HepG2 (cell line): ENCODE data around the gene FBXL12. TPM values are rescaled to one million over a fixed set of nuclear protein-coding genes. Genes with fewer than 3 reads are reported as not detected.

ENCODE experiments used
- ATAC-seq: fragments of 200-7000 bp; cut with Tn5 transposase; 3 replicates; pipeline ENCODE4 v1.9.1; 2020; ENCODE audit warnings: mild to moderate bottlenecking, moderate library complexity
- BruUV-seq: library from RNA; stranded (reverse); fragments of 400-500 nt; replicated peaks from 2 replicates; lab custom pipeline; 2021; lab: Mats Ljungman, UMichigan
- CTCF ChIA-PET: fragments of 300-600 bp; formaldehyde crosslinking; extraction: SDS; loops from one replicate; lab custom pipeline; 2021; ENCODE audit warnings: low total read pairs, inconsistent platforms, low intra/inter-chr PET ratio; lab: Yijun Ruan, JAX
- POLR2A ChIA-PET: fragments of 350-600 bp; sonication (Branson Sonifier 250); formaldehyde crosslinking; loops from one replicate; lab custom pipeline; 2020; ENCODE audit warnings: antibody characterized with exemption, inconsistent platforms; lab: Yijun Ruan, JAX
- DNase-seq: peaks from one replicate; pipeline ENCODE4 v3.0.0-alpha.2; 2015; ENCODE audit warnings: low spot score
- FAIRE-seq: peaks from 3 replicates; lab custom pipeline; 2011; peaks lifted over from hg19 to GRCh38; lab: Jason Lieb, UNC
- H2AFZ ChIP-seq: one replicate; pipeline ENCODE4 v1.6.1; 2011; ENCODE audit warnings: low read length, inconsistent platforms
- H3K27ac ChIP-seq: fragments of 300-600 bp; 3 replicates; pipeline ENCODE4 v1.8.0; 2011; ENCODE audit warnings: mixed run types, mild to moderate bottlenecking, mixed read lengths, low read length, inconsistent platforms; ENCODE audit not compliant: insufficient read depth; ENCODE audit errors: extremely low read length
- H3K27me3 ChIP-seq, 2 experiments: fragments of 200-600 bp in 1 of 2; 2 replicates in 1 of 2; 3 replicates in 1 of 2; pipeline versions ENCODE4 v1.6.0 to v1.8.0; 2011; ENCODE audit warnings: low read length in 2 of 2, mild to moderate bottlenecking in 2 of 2, moderate library complexity in 2 of 2, inconsistent platforms in 1 of 2; ENCODE audit not compliant: insufficient read depth in 2 of 2, control insufficient read depth in 1 of 2
- H3K36me3 ChIP-seq, 2 experiments: fragments of 200-600 bp in 1 of 2; replicated peaks in 1 of 2; 2 replicates in 1 of 2; 3 replicates in 1 of 2; pipeline versions ENCODE4 v1.5.1 to v1.8.0; 2011; ENCODE audit warnings: low read length in 2 of 2, inconsistent platforms in 1 of 2; ENCODE audit not compliant: insufficient read depth in 2 of 2, control insufficient read depth in 1 of 2
- H3K4me1 ChIP-seq: 2 replicates; pipeline ENCODE4 v1.5.1; 2012; ENCODE audit warnings: low read length, inconsistent platforms; ENCODE audit not compliant: insufficient read depth
- H3K4me2 ChIP-seq: 2 replicates; pipeline ENCODE4 v1.6.0; 2011; ENCODE audit warnings: low read depth, low read length, inconsistent platforms
- H3K4me3 ChIP-seq, 3 experiments: fragments of 200-600 bp in 1 of 3; sonication (generic), shearing (Covaris generic) in 1 of 3; replicated peaks in 1 of 3; 2 replicates each; pipeline ENCODE4 v1.5.1; 2011 to 2016; ENCODE audit warnings: low read length in 3 of 3, inconsistent platforms in 2 of 3, low read depth in 2 of 3, mild to moderate bottlenecking in 2 of 3, control low read depth in 1 of 3, mixed read lengths in 1 of 3; ENCODE audit not compliant: insufficient read depth in 1 of 3
- H3K79me2 ChIP-seq: one replicate; pipeline ENCODE4 v1.6.1; 2011; ENCODE audit warnings: low read length, inconsistent platforms; ENCODE audit not compliant: insufficient read depth
- H3K9ac ChIP-seq: 2 replicates; pipeline ENCODE4 v1.6.0; 2011; ENCODE audit warnings: mild to moderate bottlenecking, low read depth, low read length, inconsistent platforms; ENCODE audit not compliant: insufficient read depth
- H3K9me3 ChIP-seq: 2 replicates; pipeline ENCODE4 v1.5.1; 2012; ENCODE audit warnings: mild to moderate bottlenecking, low read length
- H4K20me1 ChIP-seq: 2 replicates; pipeline ENCODE4 v1.6.0; 2011; ENCODE audit warnings: inconsistent platforms, mild to moderate bottlenecking, low read length, moderate library complexity; ENCODE audit not compliant: insufficient read depth
- FOSL2 ChIP-seq: sonication (generic); formaldehyde crosslinking; IDR thresholded peaks from 2 replicates; pipeline ENCODE4 v1.4.0; 2020; ENCODE audit warnings: missing genetic modification reagents
- FOXK1 ChIP-seq: sonication (generic); formaldehyde crosslinking; IDR thresholded peaks from 2 replicates; pipeline ENCODE4 v1.4.0; 2020; ENCODE audit warnings: low read depth, missing genetic modification reagents, borderline replicate concordance
- NR2F6 ChIP-seq, 2 experiments: IDR thresholded peaks; 2 replicates each; pipeline ENCODE4 v1.6.1; 2016; ENCODE audit warnings: antibody characterized with exemption in 1 of 2, mild to moderate bottlenecking in 1 of 2
- YEATS4 ChIP-seq: sonication (generic); formaldehyde crosslinking; IDR thresholded peaks from 2 replicates; pipeline ENCODE4 v1.4.0; 2020; ENCODE audit warnings: missing genetic modification reagents, borderline replicate concordance
- ZNF121 ChIP-seq: sonication (generic); formaldehyde crosslinking; IDR thresholded peaks from 2 replicates; pipeline ENCODE4 v1.5.0; 2020; ENCODE audit warnings: mild to moderate bottlenecking, missing genetic modification reagents
- ZNF263 ChIP-seq: sonication (generic); formaldehyde crosslinking; IDR thresholded peaks from 2 replicates; pipeline ENCODE4 v1.4.0; 2020; ENCODE audit warnings: missing genetic modification reagents
- ZNF264 ChIP-seq: sonication (generic); formaldehyde crosslinking; IDR thresholded peaks from 2 replicates; pipeline ENCODE4 v1.4.0; 2020; ENCODE audit warnings: missing genetic modification reagents
- WGBS: methylation state at CpG from one replicate; pipeline ENCODE4 v1.1.6; 2017; ENCODE audit warnings: low lambda C conversion rate; 5-methylcytosine and 5-hydroxymethylcytosine counted together
- in situ Hi-C: cut with HindIII; loops from 2 replicates; pipeline ENCODE4 v1.10.0; 2017; ENCODE audit warnings: low pct_unique_long_range_greater_than_20kb; ENCODE audit not compliant: extremely low pct_ligation_motif_present
- intact Hi-C: fragments of 100-400 bp; cut with micrococcal nuclease; formaldehyde crosslinking; loops from one replicate; pipeline ENCODE4 v1.10.0; 2022; ENCODE audit not compliant: unreplicated experiment
- polyA plus RNA-seq, 8 experiments: library from polyadenylated mRNA; depleted of rRNA in 3 of 8; stranded (reverse) in 7 of 8; unstranded in 1 of 8; fragments of >200 nt; fragmentation: Illumina TruSeq in 4 of 8; extraction: Trizol in 4 of 8; gene quantifications; 2 replicates each; pipeline versions ENCODE4 v1.2.1 to v1.2.3, GENCODE V29; 2011 to 2016; ENCODE audit warnings: low read depth in 4 of 8, missing spikeins in 1 of 8, mixed read lengths in 1 of 8; ENCODE audit not compliant: insufficient read depth in 1 of 8
- total RNA-seq, 5 experiments: library from RNA; depleted of rRNA; stranded (reverse); fragments of >200 nt; fragmentation: Illumina TruSeq; extraction: Trizol; gene quantifications; 2 replicates each; pipeline ENCODE4 v1.2.3, GENCODE V29; 2016; ENCODE audit warnings: low read depth in 1 of 5
- TF ChIP-seq, protein P1 (sequence below): sonication (generic); formaldehyde crosslinking; IDR thresholded peaks from 2 replicates; pipeline ENCODE4 v1.9.0; 2022; ENCODE audit warnings: low read depth, missing genetic modification reagents
- TF ChIP-seq, protein P2 (sequence below): sonication (generic); formaldehyde crosslinking; IDR thresholded peaks from 2 replicates; pipeline ENCODE4; 2020; ENCODE audit warnings: missing genetic modification reagents, mild to moderate bottlenecking, borderline replicate concordance
- TF ChIP-seq, protein P3 (sequence below): sonication (generic); formaldehyde crosslinking; conservative IDR thresholded peaks from 2 replicates; pipeline ENCODE4 v1.4.0; 2020; ENCODE audit warnings: missing genetic modification reagents

Gene FBXL12
- total and polyA plus RNA-seq, 2 of the 13 experiments (the other 11 are each of a cell fraction or from before 2014, with no cell fraction given): 20.4 to 23.1 TPM

DNA sequence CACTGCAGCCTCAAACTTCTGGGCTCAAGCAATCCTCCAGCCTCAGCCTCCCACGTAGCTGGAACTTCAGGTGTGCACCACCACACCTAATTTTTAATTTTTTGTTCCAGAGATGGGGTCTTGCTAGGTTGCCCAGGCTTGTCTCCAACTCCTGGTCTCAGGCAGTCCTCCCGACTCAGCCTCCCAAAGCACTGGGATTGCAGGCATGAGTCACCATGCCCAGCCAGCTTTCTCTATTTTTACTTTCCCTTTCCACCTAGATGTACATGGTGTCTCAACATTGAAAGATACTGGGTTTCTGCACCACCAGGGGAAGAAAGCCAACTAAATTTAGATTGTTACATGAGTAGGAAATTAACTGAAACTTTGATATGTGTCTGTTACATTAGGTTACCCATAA lies 36.5 kb downstream of the FBXL12 start:
- no peak overlapping the region for H2AFZ ChIP-seq
- POLR2A ChIA-PET: interaction anchor here (2.5 kb wide), 1 partner anchor 14 kb away, joined by 21 read pairs; the partner anchor contains the start of gene ZNF846
- in situ Hi-C loops (loop anchor here (25.0 kb wide), 1 partner anchor 645 kb away; the partner anchor contains the start of genes OR7G3 and ZNF317), intact Hi-C loops (no loop called here)
- no peaks in the 10 kb centered on the region for H3K27me3 ChIP-seq
- no peak overlapping the region for H3K4me3 ChIP-seq
- WGBS: 100% methylated on average over 2 of the region's 2 CpGs
- H3K36me3 ChIP-seq: no peaks in the 10 kb centered on the region
- H3K9ac ChIP-seq: no peak overlapping the region
- no peaks in the 10 kb centered on the region for H4K20me1 ChIP-seq
- H3K4me1 ChIP-seq: peaks cover 23% of the 10 kb centered on the region
- FAIRE-seq (no peak), ATAC-seq (no peak), DNase-seq (no peak)
- CTCF ChIA-PET: no interaction called here
- H3K27ac ChIP-seq: no peak overlapping the region
- no TSS peak for BruUV-seq
- TF ChIP-seq YEATS4 (CRISPR knock-in tag): no peak
- peak; percentile 44 for TF ChIP-seq FOSL2 (CRISPR knock-in tag)
- peak; percentile 63 for TF ChIP-seq ZNF263
- TF ChIP-seq ZNF121: peak; percentile 75; the same call in 1 of the 2 replicates
- no peaks in the 10 kb centered on the region for H3K9me3 ChIP-seq
- H3K79me2 ChIP-seq: no peaks in the 10 kb centered on the region
- H3K4me2 ChIP-seq: no peak overlapping the region

DNA sequence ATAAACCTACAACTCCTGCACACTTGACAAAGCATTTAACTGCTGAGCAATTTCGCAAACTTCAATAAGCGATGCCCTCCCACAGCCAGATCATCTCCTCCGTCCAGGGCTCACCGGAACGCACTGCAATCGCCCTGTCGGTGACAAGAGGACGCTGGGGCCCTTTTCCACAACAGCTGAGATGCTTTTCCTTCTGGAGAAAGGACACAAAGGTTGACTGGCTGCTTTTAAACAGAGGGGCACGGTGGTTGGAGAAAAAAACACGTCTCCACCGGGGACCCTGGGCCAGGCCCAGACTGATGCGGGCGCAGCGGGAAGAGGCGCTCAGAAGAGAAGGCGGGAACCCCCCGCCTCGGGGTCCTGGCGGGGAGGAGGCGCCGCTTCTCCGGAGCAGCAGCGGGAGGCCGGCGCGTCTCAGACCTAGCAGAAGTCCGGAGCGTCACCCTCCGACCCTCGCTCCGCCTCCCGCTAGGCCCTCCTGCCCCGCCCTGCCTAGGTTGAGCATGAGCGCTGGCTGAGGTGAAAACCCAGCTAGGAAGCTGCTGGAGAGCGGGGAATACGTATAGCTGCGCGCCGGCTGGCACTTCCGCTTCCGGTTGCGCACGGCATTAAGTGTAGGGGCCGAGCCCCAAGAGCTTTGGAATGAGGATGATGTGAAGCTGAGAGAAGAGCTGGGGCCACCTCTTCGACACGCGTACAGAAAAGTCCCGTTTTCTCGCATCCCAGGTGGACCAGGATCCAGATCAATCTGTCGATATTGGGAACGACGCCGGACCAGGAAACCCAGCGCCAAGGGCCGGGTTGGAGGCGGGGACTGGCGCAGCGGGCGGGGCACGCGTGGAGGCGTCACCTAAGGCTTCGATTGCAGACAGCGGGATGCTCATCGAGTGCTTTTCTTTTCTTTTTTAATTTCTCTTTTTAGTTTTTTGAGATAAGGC lies 50.4 kb downstream of the FBXL12 start, which contains the start of gene ZNF846:
ZNF846 (minus strand) TSS at position 564 of the 938 bp plus-strand sequence. CDS start 3,788 bp downstream, outside the sequence.
- no peaks in the 10 kb centered on the region for H3K36me3 ChIP-seq
- peaks cover 10% of the 10 kb centered on the region for H3K4me1 ChIP-seq
- no peaks in the 10 kb centered on the region; a peak in 1 of 5 replicates for H3K27me3 ChIP-seq
- peak within 1 kb of the TSS; percentile 67 to 89 (median 84) for H3K4me3 ChIP-seq
- in situ Hi-C loops (no loop called here), intact Hi-C loops (loop anchor here (2.0 kb wide), 1 partner anchor 16 kb away; no protein-coding TSS in a partner anchor)
- peak within 1 kb of the TSS; percentile 92 for H2AFZ ChIP-seq
- no peaks in the 10 kb centered on the region for H3K9me3 ChIP-seq
- POLR2A ChIA-PET: interaction anchor here (0.9 to 2.6 kb wide), 13 partner anchors 8 to 186 kb away, joined by 3 to 21 read pairs (median 5); partner anchors contain the start of genes FBXL12, UBL5, ZNF121 and ZNF562
- ATAC-seq: peak; percentile 99
- H4K20me1 ChIP-seq: no peaks in the 10 kb centered on the region
- BruUV-seq: TSS peak; percentile 95
- FAIRE-seq: peak; percentile 51
- CTCF ChIA-PET: no interaction called here
- H3K79me2 ChIP-seq: peaks cover 6% of the 10 kb centered on the region
- DNase-seq: peak; percentile 92
- under 1% methylated on average over 31 of the region's 65 CpGs for WGBS
- peak within 1 kb of the TSS; percentile 87 for H3K27ac ChIP-seq
- H3K9ac ChIP-seq: peak within 1 kb of the TSS; percentile 88
- H3K4me2 ChIP-seq: peak within 1 kb of the TSS; percentile 82
- TF ChIP-seq, protein P1, sequence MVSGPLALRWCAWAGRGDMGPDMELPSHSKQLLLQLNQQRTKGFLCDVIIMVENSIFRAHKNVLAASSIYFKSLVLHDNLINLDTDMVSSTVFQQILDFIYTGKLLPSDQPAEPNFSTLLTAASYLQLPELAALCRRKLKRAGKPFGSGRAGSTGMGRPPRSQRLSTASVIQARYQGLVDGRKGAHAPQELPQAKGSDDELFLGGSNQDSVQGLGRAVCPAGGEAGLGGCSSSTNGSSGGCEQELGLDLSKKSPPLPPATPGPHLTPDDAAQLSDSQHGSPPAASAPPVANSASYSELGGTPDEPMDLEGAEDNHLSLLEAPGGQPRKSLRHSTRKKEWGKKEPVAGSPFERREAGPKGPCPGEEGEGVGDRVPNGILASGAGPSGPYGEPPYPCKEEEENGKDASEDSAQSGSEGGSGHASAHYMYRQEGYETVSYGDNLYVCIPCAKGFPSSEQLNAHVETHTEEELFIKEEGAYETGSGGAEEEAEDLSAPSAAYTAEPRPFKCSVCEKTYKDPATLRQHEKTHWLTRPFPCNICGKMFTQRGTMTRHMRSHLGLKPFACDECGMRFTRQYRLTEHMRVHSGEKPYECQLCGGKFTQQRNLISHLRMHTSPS (CRISPR knock-in tag): 0 out of 2 replicates have a peak, but pooled peaks have one; percentile 39
- TF ChIP-seq FOXK1 (CRISPR knock-in tag) (peak; percentile 86), NR2F6 (IDR thresholded peaks at IDR 0.05) (no peak), NR2F6 (CRISPR knock-in tag; IDR thresholded peaks at IDR 0.05) (peak; percentile 54), ZNF264 (CRISPR knock-in tag) (0 out of 2 replicates have a peak, but pooled peaks have one; percentile 61)
- TF ChIP-seq, protein P2, sequence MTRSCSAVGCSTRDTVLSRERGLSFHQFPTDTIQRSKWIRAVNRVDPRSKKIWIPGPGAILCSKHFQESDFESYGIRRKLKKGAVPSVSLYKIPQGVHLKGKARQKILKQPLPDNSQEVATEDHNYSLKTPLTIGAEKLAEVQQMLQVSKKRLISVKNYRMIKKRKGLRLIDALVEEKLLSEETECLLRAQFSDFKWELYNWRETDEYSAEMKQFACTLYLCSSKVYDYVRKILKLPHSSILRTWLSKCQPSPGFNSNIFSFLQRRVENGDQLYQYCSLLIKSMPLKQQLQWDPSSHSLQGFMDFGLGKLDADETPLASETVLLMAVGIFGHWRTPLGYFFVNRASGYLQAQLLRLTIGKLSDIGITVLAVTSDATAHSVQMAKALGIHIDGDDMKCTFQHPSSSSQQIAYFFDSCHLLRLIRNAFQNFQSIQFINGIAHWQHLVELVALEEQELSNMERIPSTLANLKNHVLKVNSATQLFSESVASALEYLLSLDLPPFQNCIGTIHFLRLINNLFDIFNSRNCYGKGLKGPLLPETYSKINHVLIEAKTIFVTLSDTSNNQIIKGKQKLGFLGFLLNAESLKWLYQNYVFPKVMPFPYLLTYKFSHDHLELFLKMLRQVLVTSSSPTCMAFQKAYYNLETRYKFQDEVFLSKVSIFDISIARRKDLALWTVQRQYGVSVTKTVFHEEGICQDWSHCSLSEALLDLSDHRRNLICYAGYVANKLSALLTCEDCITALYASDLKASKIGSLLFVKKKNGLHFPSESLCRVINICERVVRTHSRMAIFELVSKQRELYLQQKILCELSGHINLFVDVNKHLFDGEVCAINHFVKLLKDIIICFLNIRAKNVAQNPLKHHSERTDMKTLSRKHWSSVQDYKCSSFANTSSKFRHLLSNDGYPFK (CRISPR knock-in tag): peak; percentile 94
- TF ChIP-seq, protein P3, sequence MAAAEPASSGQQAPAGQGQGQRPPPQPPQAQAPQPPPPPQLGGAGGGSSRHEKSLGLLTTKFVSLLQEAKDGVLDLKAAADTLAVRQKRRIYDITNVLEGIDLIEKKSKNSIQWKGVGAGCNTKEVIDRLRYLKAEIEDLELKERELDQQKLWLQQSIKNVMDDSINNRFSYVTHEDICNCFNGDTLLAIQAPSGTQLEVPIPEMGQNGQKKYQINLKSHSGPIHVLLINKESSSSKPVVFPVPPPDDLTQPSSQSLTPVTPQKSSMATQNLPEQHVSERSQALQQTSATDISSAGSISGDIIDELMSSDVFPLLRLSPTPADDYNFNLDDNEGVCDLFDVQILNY (CRISPR knock-in tag): 0 out of 2 replicates have a peak, but pooled peaks have one; percentile 35
